H1 (cell line): Measurements from ENCODE around the gene NPSR1. TPM values are rescaled to one million over a fixed set of nuclear protein-coding genes. Genes with fewer than 3 reads are reported as not detected.

Source experiments
- CTCF ChIA-PET: fragments of 300-600 bp; sonication (Branson Sonifier 250); formaldehyde crosslinking; loops from one replicate; lab custom pipeline; 2021; ENCODE audit not compliant: partially characterized antibody; lab: Charles Lee
- POLR2A ChIA-PET: fragments of 300-600 bp; sonication (Branson Sonifier 250); formaldehyde crosslinking; loops from one replicate; lab custom pipeline; 2021; ENCODE audit warnings: inconsistent platforms; ENCODE audit not compliant: partially characterized antibody; lab: Charles Lee
- DNase-seq, 2 experiments: peaks; one replicate each; pipeline versions ENCODE4 v3.0.0 to v3.0.0-alpha.2; 2010 to 2022; ENCODE audit warnings: low spot score in 2 of 2, low read depth in 1 of 2, mixed read lengths in 1 of 2
- FAIRE-seq: peaks from 2 replicates; lab custom pipeline; 2011; peaks lifted over from hg19 to GRCh38; lab: Jason Lieb, UNC
- H2AFZ ChIP-seq: 2 replicates; pipeline ENCODE4 v1.8.1; 2012; ENCODE audit warnings: low read length, inconsistent platforms
- H2AK5ac ChIP-seq: 2 replicates; pipeline ENCODE4 v1.6.1; 2013; ENCODE audit warnings: low read depth, low read length
- H2BK120ac ChIP-seq: replicated peaks from 2 replicates; pipeline ENCODE3; 2013; ENCODE audit warnings: low read depth, low read length, inconsistent platforms
- H2BK12ac ChIP-seq: 2 replicates; pipeline ENCODE4 v1.6.1; 2013; ENCODE audit warnings: low read depth, low read length
- H2BK15ac ChIP-seq: 2 replicates; pipeline ENCODE4 v1.6.1; 2013; ENCODE audit warnings: low read length
- H2BK20ac ChIP-seq: 2 replicates; pipeline ENCODE4 v1.6.1; 2013; ENCODE audit warnings: low read length
- H2BK5ac ChIP-seq: 2 replicates; pipeline ENCODE4 v1.6.1; 2013; ENCODE audit warnings: low read depth, low read length
- H3K14ac ChIP-seq: 2 replicates; pipeline ENCODE4 v1.6.1; 2013; ENCODE audit warnings: inconsistent platforms; ENCODE audit not compliant: insufficient read length
- H3K18ac ChIP-seq: 2 replicates; pipeline ENCODE4 v1.6.1; 2013; ENCODE audit warnings: low read length; ENCODE audit errors: extremely low read depth
- H3K23ac ChIP-seq: 2 replicates; pipeline ENCODE4 v1.6.1; 2013; ENCODE audit warnings: inconsistent platforms; ENCODE audit not compliant: insufficient read length
- H3K23me2 ChIP-seq: 2 replicates; pipeline ENCODE4 v1.6.1; 2013; ENCODE audit warnings: low read depth, low read length
- H3K27ac ChIP-seq: 2 replicates; pipeline ENCODE4 v1.6.1; 2011; ENCODE audit warnings: low read depth, low read length, inconsistent platforms
- H3K27me3 ChIP-seq, 4 experiments: replicated peaks in 1 of 4; 1 replicate in 1 of 4; 2 replicates in 3 of 4; pipeline versions ENCODE4 v1.6.1 to v1.8.1; 2011 to 2013; ENCODE audit warnings: low read length in 3 of 4, mild to moderate bottlenecking in 3 of 4, inconsistent platforms in 2 of 4, mixed read lengths in 2 of 4, moderate library complexity in 1 of 4; ENCODE audit not compliant: control insufficient read depth in 3 of 4, insufficient read depth in 3 of 4; ENCODE audit errors: extremely low read depth in 1 of 4
- H3K36me3 ChIP-seq, 4 experiments: 2 replicates each; pipeline versions ENCODE4 v1.6.1 to v1.8.1; 2011 to 2013; ENCODE audit warnings: mild to moderate bottlenecking in 4 of 4, low read length in 3 of 4, moderate library complexity in 2 of 4, control low read depth in 1 of 4, inconsistent platforms in 1 of 4; ENCODE audit not compliant: insufficient read depth in 4 of 4, control insufficient read depth in 2 of 4
- H3K4ac ChIP-seq: replicated peaks from 2 replicates; pipeline ENCODE3; 2013; ENCODE audit warnings: low read length, low read depth, mixed read lengths, inconsistent platforms; ENCODE audit not compliant: insufficient read length
- H3K4me1 ChIP-seq, 4 experiments: replicated peaks in 1 of 4; 1 replicate in 1 of 4; 2 replicates in 3 of 4; pipeline versions ENCODE4 v1.6.1 to v1.8.1; 2011 to 2013; ENCODE audit warnings: low read length in 3 of 4, inconsistent platforms in 2 of 4, mixed read lengths in 1 of 4; ENCODE audit not compliant: insufficient read depth in 4 of 4, control insufficient read depth in 3 of 4
- H3K4me2 ChIP-seq, 2 experiments: 2 replicates each; pipeline versions ENCODE4 v1.6.1 to v1.8.1; 2011 to 2013; ENCODE audit warnings: low read depth in 2 of 2, low read length in 2 of 2, control low read depth in 1 of 2, inconsistent platforms in 1 of 2, mild to moderate bottlenecking in 1 of 2; ENCODE audit not compliant: insufficient read depth in 1 of 2
- H3K4me3 ChIP-seq, 4 experiments: fragments of 200-600, 300-600 bp in 1 of 4; sonication (generic), shearing (Covaris generic), sonication (Bioruptor Twin) in 1 of 4; 2 replicates each; pipeline versions ENCODE4 v1.5.1 to v1.8.1; 2011 to 2016; ENCODE audit warnings: low read length in 4 of 4, low read depth in 3 of 4, control low read depth in 2 of 4, inconsistent platforms in 2 of 4, mild to moderate bottlenecking in 2 of 4, mixed read lengths in 1 of 4, moderate library complexity in 1 of 4; ENCODE audit not compliant: insufficient read depth in 2 of 4; ENCODE audit errors: extremely low read depth in 1 of 4
- H3K56ac ChIP-seq: replicated peaks from 2 replicates; pipeline ENCODE3; 2013; ENCODE audit warnings: low read depth, mild to moderate bottlenecking, mixed read lengths, low read length, inconsistent platforms; ENCODE audit not compliant: insufficient read length
- H3K79me1 ChIP-seq: 2 replicates; pipeline ENCODE4 v1.6.1; 2013; ENCODE audit warnings: low read depth, low read length, control low read depth
- H3K79me2 ChIP-seq, 2 experiments: 2 replicates each; pipeline versions ENCODE4 v1.6.1 to v1.8.1; 2012 to 2013; ENCODE audit warnings: low read length in 2 of 2, mild to moderate bottlenecking in 2 of 2, inconsistent platforms in 1 of 2; ENCODE audit not compliant: insufficient read depth in 2 of 2, control insufficient read depth in 1 of 2
- H3K9ac ChIP-seq, 4 experiments: replicated peaks in 1 of 4; 1 replicate in 1 of 4; 2 replicates in 3 of 4; pipeline versions ENCODE4 v1.6.1 to v1.8.1; 2011 to 2013; ENCODE audit warnings: low read depth in 3 of 4, low read length in 3 of 4, control low read depth in 2 of 4, mild to moderate bottlenecking in 2 of 4, moderate library complexity in 2 of 4, inconsistent platforms in 1 of 4; ENCODE audit errors: extremely low read depth in 1 of 4
- H3K9me3 ChIP-seq, 2 experiments: 2 replicates each; pipeline versions ENCODE4 v1.6.1 to v1.8.1; 2012 to 2013; ENCODE audit warnings: mild to moderate bottlenecking in 2 of 2, moderate library complexity in 2 of 2, control low read depth in 1 of 2, inconsistent platforms in 1 of 2, low read depth in 1 of 2, low read length in 1 of 2, mixed read lengths in 1 of 2; ENCODE audit not compliant: insufficient read depth in 2 of 2
- H4K20me1 ChIP-seq, 2 experiments: replicated peaks in 1 of 2; 2 replicates each; pipeline versions ENCODE3 to v1.8.1; 2011 to 2013; ENCODE audit warnings: inconsistent platforms in 2 of 2, low read length in 2 of 2, mild to moderate bottlenecking in 1 of 2; ENCODE audit not compliant: insufficient read depth in 2 of 2, control insufficient read depth in 1 of 2
- H4K5ac ChIP-seq: 2 replicates; pipeline ENCODE4 v1.6.1; 2013; ENCODE audit warnings: low read length, low read depth, mixed read lengths, inconsistent platforms; ENCODE audit not compliant: insufficient read length
- H4K8ac ChIP-seq: 2 replicates; pipeline ENCODE4 v1.8.0; 2013; ENCODE audit warnings: mild to moderate bottlenecking, moderate library complexity, low read length, inconsistent platforms; ENCODE audit not compliant: insufficient read depth; ENCODE audit errors: extremely low read depth
- H4K91ac ChIP-seq: replicated peaks from 2 replicates; pipeline ENCODE3; 2013; ENCODE audit warnings: low read length, mixed read lengths, inconsistent platforms; ENCODE audit not compliant: insufficient read length
- BACH1 ChIP-seq: IDR thresholded peaks from 2 replicates; pipeline ENCODE4 v1.6.1; 2012; ENCODE audit warnings: low read length, improper control_type of control experiment
- CHD1 ChIP-seq: IDR thresholded peaks from 2 replicates; pipeline ENCODE4 v1.6.1; 2012; ENCODE audit warnings: low read depth, low read length, improper control_type of control experiment
- EP300 ChIP-seq, 2 experiments: IDR thresholded peaks; 1 replicate in 1 of 2; 2 replicates in 1 of 2; pipeline ENCODE4 v1.6.1; 2011 to 2012; ENCODE audit warnings: low read depth in 2 of 2, low read length in 2 of 2, mild to moderate bottlenecking in 2 of 2, borderline replicate concordance in 1 of 2, inconsistent platforms in 1 of 2, moderate library complexity in 1 of 2
- HDAC2 ChIP-seq, 2 experiments: fragments of 300-600 bp in 1 of 2; sonication (generic) in 1 of 2; IDR thresholded peaks; 2 replicates each; pipeline ENCODE4 v1.6.1; 2011 to 2012; ENCODE audit warnings: low read depth in 2 of 2, low read length in 2 of 2, mild to moderate bottlenecking in 2 of 2, moderate library complexity in 2 of 2, borderline replicate concordance in 1 of 2, inconsistent platforms in 1 of 2
- KDM1A ChIP-seq: fragments of 200-600, 300-600 bp; sonication (generic); IDR thresholded peaks from 2 replicates; pipeline ENCODE4 v1.7.1; 2016; ENCODE audit warnings: mild to moderate bottlenecking, low read length, borderline replicate concordance
- MAFK ChIP-seq: IDR thresholded peaks from 2 replicates; pipeline ENCODE4 v1.6.1; 2012; ENCODE audit warnings: low read depth, mild to moderate bottlenecking, improper control_type of control experiment, low read length
- NRF1 ChIP-seq: IDR thresholded peaks from 2 replicates; pipeline ENCODE4 v1.6.1; 2011; ENCODE audit warnings: mild to moderate bottlenecking, low read depth, low read length, improper control_type of control experiment
- POLR2AphosphoS5 ChIP-seq: IDR thresholded peaks from 2 replicates; pipeline ENCODE4 v1.6.1; 2011; ENCODE audit warnings: low read depth, low read length
- RAD21 ChIP-seq, 2 experiments: IDR thresholded peaks in 1 of 2; conservative IDR thresholded peaks in 1 of 2; 2 replicates each; pipeline ENCODE4 v1.6.1; 2011; ENCODE audit warnings: low read depth in 2 of 2, low read length in 2 of 2, improper control_type of control experiment in 1 of 2, inconsistent platforms in 1 of 2, mild to moderate bottlenecking in 1 of 2, moderate library complexity in 1 of 2
- SP1 ChIP-seq: IDR thresholded peaks from 2 replicates; pipeline ENCODE4 v1.6.1; 2011; ENCODE audit warnings: low read depth, low read length
- SP2 ChIP-seq: IDR thresholded peaks from 2 replicates; pipeline ENCODE4 v1.6.1; 2012; ENCODE audit warnings: mild to moderate bottlenecking, low read length, inconsistent platforms
- YY1 ChIP-seq: IDR thresholded peaks from 2 replicates; pipeline ENCODE4 v1.6.1; 2011; ENCODE audit warnings: low read depth, mild to moderate bottlenecking, low read length
- ZNF274 ChIP-seq: IDR thresholded peaks from 2 replicates; pipeline ENCODE4 v1.7.0; 2012; ENCODE audit warnings: low read length, borderline replicate concordance; ENCODE audit errors: extremely low read depth
- WGBS, 2 experiments: shearing (Covaris generic) in 1 of 2; methylation state at CpG; one replicate each; pipeline versions ENCODE4 v1.1.6 to v1.1.7; 2013 to 2015; ENCODE audit warnings: low lambda C conversion rate in 2 of 2, mixed read lengths in 2 of 2, inconsistent platforms in 1 of 2, low coverage in 1 of 2, missing lambda C conversion rate in 1 of 2; ENCODE audit not compliant: insufficient replicate concordance in 2 of 2, insufficient coverage in 1 of 2, insufficient read length in 1 of 2; ENCODE audit errors: extremely low coverage in 1 of 2, missing lambda C conversion rate in 1 of 2; 5-methylcytosine and 5-hydroxymethylcytosine counted together
- polyA plus RNA-seq, 7 experiments: library from polyadenylated mRNA; depleted of rRNA in 3 of 7; stranded (reverse) in 5 of 7; unstranded in 2 of 7; fragments of >200 nt in 5 of 7; fragments of 200-250 nt in 2 of 7; gene quantifications; 1 replicate in 5 of 7; 2 replicates in 1 of 7; 4 replicates in 1 of 7; pipeline versions ENCODE4 v1.2.1 to v1.2.3, GENCODE V29; 2011 to 2013; ENCODE audit warnings: missing spikeins in 2 of 7, mixed read lengths in 2 of 7
- total RNA-seq: library from RNA; stranded (reverse); fragmentation: NEBNext Ultra II Directional; extraction: Animal tissue kit (Norgen Biotek cat#: 25700); gene quantifications from 2 replicates; pipeline ENCODE4 v1.2.1, GENCODE V29; 2021

Gene NPSR1
- total and polyA plus RNA-seq, 2 of the 8 experiments (the other 6 are each of a cell fraction or from before 2014, with no cell fraction given) = not detected

- DNase-seq (no peak), FAIRE-seq (no peak)
- H2AK5ac ChIP-seq = no peak overlapping the region
- H4K20me1 ChIP-seq = no peaks in the 10 kb centered on the region
- H2BK120ac ChIP-seq = no peak overlapping the region
- H3K79me1 ChIP-seq = no peaks in the 10 kb centered on the region
- H3K18ac ChIP-seq = no peak overlapping the region
- no peak overlapping the region for H3K9ac ChIP-seq
- no peak overlapping the region for H2AFZ ChIP-seq
- H2BK20ac ChIP-seq = no peak overlapping the region
- no peaks in the 10 kb centered on the region for H3K36me3 ChIP-seq
- H3K9me3 ChIP-seq = peaks cover 0 to 3% of the 10 kb centered on the region in 2 experiments; a peak in 2 of 4 replicates
- no peak overlapping the region for H4K91ac ChIP-seq
- no peak overlapping the region for H3K4me2 ChIP-seq
- no peak overlapping the region for H3K4me3 ChIP-seq
- no peak overlapping the region for H4K5ac ChIP-seq
- no peaks in the 10 kb centered on the region for H3K4me1 ChIP-seq
- H3K27ac ChIP-seq = no peak overlapping the region
- H3K27me3 ChIP-seq = no peaks in the 10 kb centered on the region
- H2BK15ac ChIP-seq = no peak overlapping the region
- no peak overlapping the region for H3K56ac ChIP-seq
- POLR2A ChIA-PET = no interaction called here
- H3K14ac ChIP-seq = no peak overlapping the region
- H4K8ac ChIP-seq = no peak overlapping the region
- 93% methylated on average over 4 of the region's 5 CpGs; no CpG with 5 or more reads in 1 of the 2 experiments for WGBS, 2 experiments
- H3K79me2 ChIP-seq = no peaks in the 10 kb centered on the region
- H2BK12ac ChIP-seq = no peak overlapping the region
- H3K23ac ChIP-seq = no peak overlapping the region
- no peaks in the 10 kb centered on the region for H3K23me2 ChIP-seq
- no peak overlapping the region for H2BK5ac ChIP-seq
- CTCF ChIA-PET = interaction anchor here (1.1 to 2.1 kb wide), 5 partner anchors 8 to 188 kb away, joined by 3 to 5 read pairs (median 3); no protein-coding TSS in a partner anchor
- H3K4ac ChIP-seq = no peak overlapping the region
- TF ChIP-seq EP300 (IDR thresholded peaks at IDR 0.05; ENCODE audit: borderline replicate concordance in 1 of 2, low read depth in 2 of 2, low read length in 2 of 2) = no peak
- no peak for TF ChIP-seq CHD1
- no peak for TF ChIP-seq YY1
- no peak for TF ChIP-seq SP1
- TF ChIP-seq ZNF274 = no peak
- no peak for TF ChIP-seq KDM1A
- TF ChIP-seq RAD21 (IDR thresholded peaks at IDR 0.05 in 1 of 2, conservative IDR thresholded peaks at IDR 0.05 in 1 of 2; ENCODE audit: low read depth in 2 of 2, low read length in 2 of 2) = no peak
- TF ChIP-seq SP2 = no peak
- no peak for TF ChIP-seq HDAC2 (IDR thresholded peaks at IDR 0.05; ENCODE audit: borderline replicate concordance in 1 of 2, low read depth in 2 of 2, low read length in 2 of 2)
- no peak for TF ChIP-seq POLR2AphosphoS5
- no peak for TF ChIP-seq NRF1
- no peak for TF ChIP-seq MAFK
- no peak for TF ChIP-seq BACH1
Measured at GRCh38 chr7:34739651-34740300, 81.8 kb downstream of the NPSR1 start.
